NCI-H146 treated with DMSO at 0.1 percent for 48 hours (cell line): Measurements from ENCODE around the gene TP53TG3B.
"Not testable (repeated sequence)": the region's sequence is repeated elsewhere in the genome, so short reads cannot be mapped to it uniquely, and the experiment has no call there.

Experiments
- DNase-seq: peaks from one replicate; lab custom pipeline; 2025; ENCODE audit not compliant: unreplicated experiment; lab: John Stamatoyannopoulos, UW

The TP53TG3B gene, protein sequence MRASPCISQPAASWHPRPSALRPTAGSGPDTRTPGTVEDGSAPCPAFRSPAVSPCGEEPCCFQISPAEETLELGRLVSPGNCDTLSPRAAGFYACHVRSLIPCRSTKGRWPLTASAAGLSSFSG

DNA sequence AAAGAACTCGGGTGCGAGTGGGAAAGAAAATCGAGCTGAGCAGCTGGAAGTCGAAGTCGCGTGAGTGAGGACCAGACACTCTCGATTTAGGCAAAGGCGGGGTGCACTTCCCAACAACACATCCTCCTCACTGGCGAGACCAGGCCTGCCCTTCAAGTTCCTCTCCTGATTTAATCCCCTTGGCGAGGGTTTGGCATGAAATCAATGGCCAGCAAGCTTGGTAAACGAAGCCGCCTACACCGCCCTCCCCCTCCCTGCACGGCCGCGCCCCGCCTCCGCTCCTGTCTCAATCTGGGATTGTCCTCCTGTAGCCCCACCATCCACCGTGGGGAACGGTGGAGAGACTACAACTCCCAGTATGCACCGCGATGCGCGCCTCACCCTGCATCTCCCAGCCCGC, at the start of gene TP53TG3B:
Gene TP53TG3B (plus strand): TSS at position 301 of the 400 bp plus-strand sequence. CDS start 68 bp downstream, at position 369.
- not testable (repeated sequence) for DNase-seq

DNA sequence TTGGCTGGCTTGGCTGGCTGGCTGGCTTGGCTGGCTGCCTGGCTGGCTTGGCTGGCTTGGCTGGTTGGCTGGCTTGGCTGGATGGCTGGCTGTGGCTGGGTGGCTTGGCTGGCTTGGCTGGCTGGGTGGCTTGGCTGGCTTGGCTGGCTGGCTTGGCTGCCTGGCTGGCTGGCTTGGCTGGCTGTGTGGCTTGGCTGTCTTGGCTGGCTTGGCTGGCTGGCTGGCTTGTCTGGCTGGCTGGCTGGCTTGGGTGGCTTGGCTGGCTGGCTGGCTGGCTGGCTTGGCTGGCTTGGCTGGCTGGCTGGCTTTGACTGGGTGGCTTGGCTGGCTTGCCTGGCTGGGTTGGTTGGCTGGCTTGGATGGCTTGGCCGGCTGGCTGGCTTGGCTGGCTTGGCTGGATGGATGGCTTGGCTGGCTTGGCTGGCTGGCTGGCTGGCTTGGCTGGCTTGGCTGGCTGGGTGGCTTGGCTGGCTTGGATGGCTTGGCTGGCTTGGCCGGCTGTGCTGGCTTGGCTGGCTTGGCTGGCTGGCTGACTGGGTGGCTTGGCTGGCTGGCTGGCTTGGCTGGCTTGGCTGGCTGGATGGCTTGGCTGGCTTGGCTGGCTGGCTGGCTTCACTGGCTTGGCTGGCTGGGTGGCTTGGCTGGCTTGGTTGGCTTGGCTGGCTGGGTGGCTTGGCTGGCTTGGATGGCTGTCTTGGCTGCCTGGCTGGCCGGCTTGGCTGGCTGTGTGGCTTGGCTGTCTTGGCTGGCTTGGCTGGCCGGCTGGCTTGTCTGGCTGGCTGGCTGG, 24.2 kb upstream of the TP53TG3B start:
- not testable (repeated sequence) for DNase-seq

DNA sequence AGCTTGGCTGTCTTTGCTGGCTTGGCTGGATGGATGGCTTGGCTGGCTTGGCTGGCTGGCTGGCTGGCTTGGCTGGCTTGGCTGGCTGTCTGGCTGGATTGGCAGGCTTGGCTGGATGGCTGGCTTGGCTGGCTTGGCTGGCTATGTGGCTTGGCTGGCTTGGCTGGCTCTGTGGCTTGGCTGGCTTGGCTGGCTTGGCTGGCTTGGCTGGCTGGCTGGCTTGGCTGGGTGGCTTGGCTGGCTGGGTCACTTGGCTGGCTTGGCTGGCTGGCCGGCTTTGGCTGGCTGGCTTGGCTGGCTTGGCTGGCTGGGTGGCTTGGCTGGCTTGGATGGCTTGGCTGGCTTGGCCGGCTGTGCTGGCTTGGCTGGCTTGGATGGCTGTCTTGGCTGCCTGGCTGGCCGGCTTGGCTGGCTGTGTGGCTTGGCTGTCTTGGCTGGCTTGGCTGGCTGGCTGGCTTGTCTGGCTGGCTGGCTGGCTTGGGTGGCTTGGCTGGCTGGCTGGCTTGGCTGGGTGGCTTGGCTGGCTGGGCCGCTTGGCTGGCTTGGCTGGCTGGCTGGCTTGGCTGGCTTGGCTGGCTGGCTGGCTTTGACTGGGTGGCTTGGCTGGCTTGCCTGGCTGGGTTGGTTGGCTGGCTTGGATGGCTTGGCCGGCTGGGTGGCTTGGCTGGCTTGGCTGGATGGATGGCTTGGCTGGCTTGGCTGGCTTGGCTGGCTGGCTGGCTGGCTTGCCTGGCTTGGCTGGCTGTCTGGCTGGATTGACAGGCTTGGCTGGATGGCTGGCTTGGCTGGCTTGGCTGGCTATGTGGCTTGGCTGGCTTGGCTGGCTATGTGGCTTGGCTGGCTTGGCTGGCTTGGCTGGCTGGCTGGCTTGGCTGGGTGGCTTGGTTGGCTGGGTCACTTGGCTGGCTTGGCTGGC, 22.8 kb upstream of the TP53TG3B start:
- not testable (repeated sequence) for DNase-seq

DNA sequence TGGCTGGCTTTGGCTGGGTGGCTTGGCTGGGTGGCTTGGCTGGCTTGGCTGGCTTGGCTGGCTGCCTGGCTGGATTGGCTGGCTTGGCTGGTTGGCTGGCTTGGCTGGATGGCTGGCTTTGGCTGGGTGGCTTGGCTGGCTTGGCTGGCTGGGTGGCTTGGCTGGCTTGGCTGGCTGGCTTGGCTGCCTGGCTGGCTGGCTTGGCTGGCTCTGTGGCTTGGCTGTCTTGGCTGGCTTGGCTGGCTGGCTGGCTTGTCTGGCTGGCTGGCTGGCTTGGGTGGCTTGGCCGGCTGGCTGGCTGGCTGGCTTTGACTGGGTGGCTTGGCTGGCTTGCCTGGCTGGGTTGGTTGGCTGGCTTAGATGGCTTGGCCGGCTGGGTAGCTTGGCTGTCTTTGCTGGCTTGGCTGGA, 22.1 kb upstream of the TP53TG3B start:
- DNase-seq: not testable (repeated sequence)

DNA sequence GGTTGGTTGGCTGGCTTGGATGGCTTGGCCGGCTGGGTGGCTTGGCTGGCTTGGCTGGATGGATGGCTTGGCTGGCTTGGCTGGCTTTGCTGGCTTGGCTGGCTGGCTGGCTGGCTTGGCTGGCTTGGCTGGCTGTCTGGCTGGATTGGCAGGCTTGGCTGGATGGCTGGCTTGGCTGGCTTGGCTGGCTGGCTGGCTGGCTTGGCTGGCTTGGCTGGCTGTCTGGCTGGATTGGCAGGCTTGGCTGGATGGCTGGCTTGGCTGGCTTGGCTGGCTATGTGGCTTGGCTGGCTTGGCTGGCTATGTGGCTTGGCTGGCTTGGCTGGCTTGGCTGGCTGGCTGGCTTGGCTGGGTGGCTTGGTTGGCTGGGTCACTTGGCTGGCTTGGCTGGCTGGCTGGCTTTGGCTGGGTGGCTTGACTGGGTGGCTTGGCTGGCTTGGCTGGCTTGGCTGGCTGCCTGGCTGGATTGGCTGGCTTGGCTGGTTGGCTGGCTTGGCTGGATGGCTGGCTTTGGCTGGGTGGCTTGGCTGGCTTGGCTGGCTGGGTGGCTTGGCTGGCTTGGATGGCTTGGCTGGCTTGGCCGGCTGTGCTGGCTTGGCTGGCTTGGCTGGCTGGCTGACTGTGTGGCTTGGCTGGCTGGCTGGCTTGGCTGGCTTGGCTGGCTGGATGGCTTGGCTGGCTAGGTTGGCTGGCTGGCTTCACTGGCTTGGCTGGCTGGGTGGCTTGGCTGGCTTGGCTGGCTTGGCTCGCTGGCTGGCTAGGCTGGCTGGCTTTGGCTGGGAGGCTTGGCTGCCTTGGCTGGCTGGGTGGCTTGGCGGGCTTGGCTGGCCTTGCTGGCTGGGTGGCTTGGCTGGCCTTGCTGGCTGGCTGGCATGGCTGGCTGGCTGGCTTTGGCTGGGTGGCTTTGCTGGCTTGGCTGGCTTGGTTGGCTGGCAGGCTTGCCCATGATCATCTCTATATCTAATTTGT, 21.3 kb upstream of the TP53TG3B start:
- DNase-seq: not testable (repeated sequence)
